ENCODE measurements around the gene ACER3. TPM values are rescaled to one million over a fixed set of nuclear protein-coding genes. Genes with fewer than 3 reads are reported as not detected.
A peak's percentile ranks its signal among the peaks of the same experiment; 100 is the strongest.

Gene ACER3
- total RNA-seq, 3 donors from 2014 or later = 32.3 to 45.7 (median 39.2) TPM

DNA sequence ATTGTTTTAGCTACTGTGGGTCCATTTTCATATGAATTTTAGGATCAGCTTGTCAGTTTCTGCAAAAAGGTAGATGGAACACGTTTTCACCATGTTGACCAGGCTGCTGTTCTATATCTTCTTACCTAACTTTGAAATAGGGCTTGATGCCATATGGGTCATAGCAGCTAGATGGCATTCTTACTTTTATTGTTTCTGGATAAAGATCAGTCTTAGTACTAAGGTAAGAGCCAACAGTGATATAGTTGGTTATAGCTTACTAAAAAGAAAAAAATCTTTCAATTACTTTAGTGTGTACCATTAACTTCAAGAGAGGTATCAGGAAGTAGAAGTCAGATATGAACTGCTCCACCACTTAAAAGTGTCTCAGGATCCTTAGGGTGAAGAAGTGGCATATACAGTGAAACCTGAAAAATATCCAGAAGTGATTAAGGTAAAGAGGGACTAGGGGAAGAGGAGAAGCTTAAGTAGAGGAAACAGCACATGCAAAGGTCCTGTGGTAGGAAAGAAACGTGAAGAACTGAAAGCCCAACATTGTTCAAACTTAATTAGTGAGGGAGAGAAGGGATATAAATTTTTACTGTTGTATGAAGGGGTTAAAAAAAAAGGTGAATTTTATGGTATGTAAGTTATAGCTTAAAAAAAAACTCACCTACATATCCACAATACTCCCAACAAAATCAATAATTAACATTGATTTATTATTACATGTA is 113.6 kb downstream of the ACER3 start:
- peaks cover 9% of the 10 kb centered on the region for H3K9me3 ChIP-seq
- TF ChIP-seq, protein P1, sequence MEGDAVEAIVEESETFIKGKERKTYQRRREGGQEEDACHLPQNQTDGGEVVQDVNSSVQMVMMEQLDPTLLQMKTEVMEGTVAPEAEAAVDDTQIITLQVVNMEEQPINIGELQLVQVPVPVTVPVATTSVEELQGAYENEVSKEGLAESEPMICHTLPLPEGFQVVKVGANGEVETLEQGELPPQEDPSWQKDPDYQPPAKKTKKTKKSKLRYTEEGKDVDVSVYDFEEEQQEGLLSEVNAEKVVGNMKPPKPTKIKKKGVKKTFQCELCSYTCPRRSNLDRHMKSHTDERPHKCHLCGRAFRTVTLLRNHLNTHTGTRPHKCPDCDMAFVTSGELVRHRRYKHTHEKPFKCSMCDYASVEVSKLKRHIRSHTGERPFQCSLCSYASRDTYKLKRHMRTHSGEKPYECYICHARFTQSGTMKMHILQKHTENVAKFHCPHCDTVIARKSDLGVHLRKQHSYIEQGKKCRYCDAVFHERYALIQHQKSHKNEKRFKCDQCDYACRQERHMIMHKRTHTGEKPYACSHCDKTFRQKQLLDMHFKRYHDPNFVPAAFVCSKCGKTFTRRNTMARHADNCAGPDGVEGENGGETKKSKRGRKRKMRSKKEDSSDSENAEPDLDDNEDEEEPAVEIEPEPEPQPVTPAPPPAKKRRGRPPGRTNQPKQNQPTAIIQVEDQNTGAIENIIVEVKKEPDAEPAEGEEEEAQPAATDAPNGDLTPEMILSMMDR (IDR thresholded peaks at IDR 0.05) = no peak
- H3K36me3 ChIP-seq (ENCODE audit: low read depth) = no peaks in the 10 kb centered on the region
- ATAC-seq (peak; percentile 87), DNase-seq (no peak)
- intact Hi-C loops (cut with DNase I, micrococcal nuclease) = no loop called here
- peaks cover 7% of the 10 kb centered on the region for H3K4me1 ChIP-seq (ENCODE audit: low read depth)
- H3K4me3 ChIP-seq = no peak overlapping the region

DNA sequence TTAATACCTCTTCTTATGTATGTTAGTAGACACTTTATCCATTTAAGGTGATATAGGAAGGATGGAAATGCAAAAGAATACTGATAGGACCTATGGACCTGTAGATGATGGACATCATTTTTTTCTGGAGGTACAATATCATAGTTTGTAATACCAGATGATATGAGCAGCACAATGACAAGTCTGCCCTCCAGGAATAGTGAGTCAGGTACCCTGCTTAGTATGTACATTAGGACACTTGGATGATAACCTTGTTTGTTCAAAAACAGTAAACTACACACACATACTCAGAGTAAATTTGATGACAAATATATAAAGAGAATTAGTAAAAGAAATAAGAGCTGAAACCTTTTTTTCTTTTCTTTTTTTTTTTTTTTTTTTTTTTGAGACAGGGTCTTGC is 114.8 kb downstream of the ACER3 start:
- Histone ChIP-seq H3K4me3 (no peak overlapping the region), H3K36me3 (ENCODE audit: low read depth) (no peaks in the 10 kb centered on the region), H3K4me1 (ENCODE audit: low read depth) (peaks cover 10% of the 10 kb centered on the region), H3K9me3 (peaks cover 9% of the 10 kb centered on the region)
- ATAC-seq = no peak
- DNase-seq = no peak
- intact Hi-C loops (cut with DNase I, micrococcal nuclease) = no loop called here
- TF ChIP-seq, protein P1 (IDR thresholded peaks at IDR 0.05) = no peak

DNA sequence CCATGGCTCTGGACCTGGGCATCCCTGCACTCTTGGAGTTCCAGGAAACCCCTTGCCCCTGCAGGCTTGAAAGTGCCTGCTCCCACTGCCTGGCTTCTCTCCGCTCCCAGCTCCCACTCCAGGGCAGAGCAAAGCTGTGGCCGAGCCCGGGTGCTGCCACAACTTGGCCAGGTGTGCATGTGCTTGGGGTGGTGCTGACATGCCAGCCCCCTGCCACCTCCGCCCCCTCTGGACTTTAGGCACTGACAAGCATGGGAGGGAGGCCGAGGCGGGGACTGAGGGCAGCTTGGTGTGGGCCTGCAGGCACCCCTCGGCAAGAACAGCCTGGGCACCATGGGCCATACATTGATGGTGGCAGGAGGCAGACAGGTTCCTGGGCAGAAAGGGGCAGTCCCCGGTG is 117.1 kb downstream of the ACER3 start:
- no peak overlapping the region for H3K4me3 ChIP-seq
- ATAC-seq (no peak), DNase-seq (no peak)
- H3K4me1 ChIP-seq (ENCODE audit: low read depth) = peaks cover 13% of the 10 kb centered on the region
- TF ChIP-seq, protein P1 (IDR thresholded peaks at IDR 0.05) = no peak
- H3K9me3 ChIP-seq = no peaks in the 10 kb centered on the region
- H3K36me3 ChIP-seq (ENCODE audit: low read depth) = no peaks in the 10 kb centered on the region
- intact Hi-C loops (cut with DNase I, micrococcal nuclease) = no loop called here

DNA sequence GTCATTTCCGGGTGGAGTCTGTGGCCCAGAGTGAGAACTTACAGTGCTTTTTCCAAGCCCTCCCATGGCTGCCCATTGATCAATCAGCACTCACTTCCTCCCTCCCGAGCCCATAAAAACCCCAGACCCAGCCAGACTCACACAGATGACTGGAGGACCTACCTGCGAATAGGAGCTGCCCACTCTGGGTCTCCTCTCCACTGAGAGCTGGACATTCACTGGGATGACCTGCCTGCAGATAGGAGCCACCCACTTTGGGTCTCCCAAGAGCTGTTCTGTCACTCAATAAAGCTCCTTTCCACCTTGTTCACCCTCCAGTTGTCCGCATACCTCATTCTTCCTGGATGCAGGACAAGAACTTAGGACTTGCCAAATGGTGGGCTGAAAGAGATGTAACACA is 117.5 kb downstream of the ACER3 start:
- DNase-seq (no peak), ATAC-seq (no peak)
- Histone ChIP-seq H3K36me3 (ENCODE audit: low read depth) (no peaks in the 10 kb centered on the region), H3K4me1 (ENCODE audit: low read depth) (peaks cover 13% of the 10 kb centered on the region), H3K4me3 (no peak overlapping the region), H3K9me3 (no peaks in the 10 kb centered on the region)
- intact Hi-C loops (cut with DNase I, micrococcal nuclease) = no loop called here
- TF ChIP-seq, protein P1 (IDR thresholded peaks at IDR 0.05) = no peak

DNA sequence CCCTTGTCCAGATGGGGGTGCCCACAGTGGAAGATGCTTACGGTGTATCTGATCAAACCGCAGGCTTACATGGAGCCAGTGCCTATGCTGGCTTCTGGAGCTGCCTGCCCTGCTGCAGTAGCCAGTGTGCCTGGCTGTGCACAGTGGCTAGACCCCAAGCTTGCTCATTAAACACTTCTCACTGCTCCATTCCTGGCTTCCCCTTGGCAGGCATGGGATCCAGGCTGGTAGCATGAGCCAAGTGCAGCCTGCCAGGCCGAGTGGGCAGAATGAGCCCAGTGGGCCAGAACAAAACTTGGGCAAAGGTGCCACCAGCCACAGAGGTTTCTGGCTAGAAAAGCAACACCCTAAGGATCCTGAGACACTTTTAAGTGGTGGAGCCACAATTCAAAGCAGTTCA is 118.1 kb downstream of the ACER3 start:
- TF ChIP-seq, protein P1 (IDR thresholded peaks at IDR 0.05) = no peak
- intact Hi-C loops (cut with DNase I, micrococcal nuclease) = no loop called here

More for the DNA sequence above, 118.1 kb downstream of the ACER3 start:
- H3K4me3 ChIP-seq = no peak overlapping the region
- H3K36me3 ChIP-seq (ENCODE audit: low read depth) = no peaks in the 10 kb centered on the region
- ATAC-seq (no peak), DNase-seq (no peak)
- peaks cover 13% of the 10 kb centered on the region for H3K4me1 ChIP-seq (ENCODE audit: low read depth)
- H3K9me3 ChIP-seq = no peaks in the 10 kb centered on the region
